Iris pigment epithelial cell (primary cell): ENCODE results near the gene MUSK.

Experiments used
- DNase-seq: peaks from one replicate; pipeline ENCODE4 v3.0.0-alpha.2; 2011; ENCODE audit warnings: low read depth

The MUSK gene

DNA sequence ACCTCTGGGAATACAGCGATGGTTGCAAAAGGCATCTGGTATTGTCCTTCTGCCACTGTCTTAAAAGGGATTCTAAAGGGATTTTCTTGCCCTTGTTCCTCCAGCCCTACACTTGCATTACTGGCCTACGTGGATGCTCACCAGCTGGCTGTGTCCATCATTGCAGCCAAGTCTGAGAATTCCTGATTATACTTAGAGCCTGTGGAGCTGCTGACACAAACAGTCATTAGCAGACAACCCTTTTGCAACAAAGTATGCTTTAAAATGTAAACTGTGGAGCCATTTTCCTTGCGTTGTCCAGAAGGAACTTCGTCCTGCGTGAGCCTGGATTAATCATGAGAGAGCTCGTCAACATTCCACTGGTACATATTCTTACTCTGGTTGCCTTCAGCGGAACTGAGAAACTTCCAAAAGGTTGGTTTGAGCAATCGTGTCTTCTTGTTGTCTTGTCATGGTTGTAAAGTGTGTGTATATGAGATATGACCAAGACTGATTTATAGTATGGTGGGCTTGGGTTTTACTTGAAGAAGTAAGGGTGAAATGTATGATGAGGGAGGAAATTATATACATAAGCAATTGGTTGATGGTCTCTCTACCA is at the start of gene MUSK:
MUSK (plus strand) TSS at position 222 of the 598 bp plus-strand sequence; CDS start at position 336, 114 bp downstream.
- no peak for DNase-seq

DNA sequence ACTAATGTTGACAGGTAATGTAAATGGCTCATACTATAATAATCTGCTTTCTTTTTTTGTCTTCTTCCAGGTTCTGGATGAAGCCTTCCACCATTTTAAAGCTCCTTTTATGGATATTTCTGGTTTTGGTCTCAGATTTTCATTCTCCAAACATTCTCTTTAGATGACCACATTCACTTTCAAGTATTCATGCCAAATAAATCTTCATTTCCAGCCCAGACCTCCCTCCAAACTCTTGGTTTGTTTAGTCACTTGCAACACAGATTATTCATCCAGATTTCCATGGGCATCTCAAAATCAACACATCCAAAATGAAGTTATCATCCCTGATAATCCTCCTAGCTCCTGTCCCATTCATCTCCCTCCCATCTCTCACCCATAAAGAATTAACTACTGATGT is 48.8 kb upstream of the MUSK start:
- DNase-seq: peak; percentile 39

DNA sequence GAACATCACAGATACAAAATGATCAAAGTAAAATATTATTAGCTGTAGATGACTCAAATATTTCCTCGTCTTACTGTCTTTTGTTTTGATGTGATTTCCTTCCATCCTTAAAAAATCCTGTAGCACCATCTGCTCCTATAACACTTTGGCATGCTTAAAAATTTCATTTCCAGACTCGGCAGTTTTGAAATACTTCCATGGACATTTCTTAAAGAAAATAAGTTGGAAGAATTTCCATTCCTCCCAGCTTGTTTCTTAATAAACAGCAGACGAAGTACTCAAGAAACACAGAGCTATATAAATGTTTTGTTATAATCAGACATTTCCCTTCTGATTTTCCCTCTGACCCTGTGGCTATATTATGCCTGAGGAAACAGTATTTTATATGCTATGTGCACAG is 47.9 kb upstream of the MUSK start:
- DNase-seq: no peak

DNA sequence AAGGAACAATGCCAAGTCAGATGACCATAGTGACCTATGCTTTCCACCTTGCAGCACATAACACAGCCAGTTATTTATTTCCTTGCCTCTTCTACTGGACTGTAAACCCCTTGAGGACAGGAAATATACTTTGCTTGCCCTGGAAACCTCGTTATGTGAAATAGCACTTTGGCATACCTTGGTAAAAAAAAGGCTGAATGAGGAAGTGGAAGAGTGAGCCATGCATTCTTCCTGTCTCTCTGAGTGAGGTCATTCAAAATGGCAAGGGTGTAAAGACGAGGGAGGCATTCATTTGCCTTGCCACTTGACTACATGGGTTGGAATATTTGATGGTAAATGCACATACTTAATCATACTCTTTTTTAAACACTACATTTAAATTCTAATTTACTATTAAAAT is 46.2 kb upstream of the MUSK start:
- DNase-seq: no peak

DNA sequence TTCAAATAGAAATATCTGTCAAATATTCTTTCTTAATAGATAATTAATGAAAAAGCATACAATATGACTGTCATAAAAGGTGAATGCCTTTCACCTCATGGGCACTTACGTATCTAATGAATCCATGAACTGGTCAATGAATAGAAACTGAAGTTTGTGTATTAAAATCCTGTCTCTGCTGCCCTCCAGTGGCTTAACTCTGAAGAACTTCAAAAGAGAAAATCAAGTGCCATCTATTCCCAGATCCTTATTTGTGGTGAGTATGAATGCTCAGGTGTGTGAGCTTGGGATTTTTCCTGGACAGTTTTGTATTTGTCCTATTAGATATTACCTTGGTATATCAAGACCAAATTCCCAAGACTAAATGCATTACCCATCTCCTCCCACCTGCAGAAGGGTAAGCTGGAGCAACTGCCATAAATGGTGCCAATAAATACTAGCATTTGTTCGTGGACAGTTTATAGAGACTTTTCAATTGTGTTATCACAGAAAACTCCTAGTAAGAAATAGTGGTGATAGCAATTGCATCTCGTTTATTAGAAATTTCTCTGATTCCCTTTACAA is 45.0 kb upstream of the MUSK start:
- DNase-seq: peak; percentile 63

DNA sequence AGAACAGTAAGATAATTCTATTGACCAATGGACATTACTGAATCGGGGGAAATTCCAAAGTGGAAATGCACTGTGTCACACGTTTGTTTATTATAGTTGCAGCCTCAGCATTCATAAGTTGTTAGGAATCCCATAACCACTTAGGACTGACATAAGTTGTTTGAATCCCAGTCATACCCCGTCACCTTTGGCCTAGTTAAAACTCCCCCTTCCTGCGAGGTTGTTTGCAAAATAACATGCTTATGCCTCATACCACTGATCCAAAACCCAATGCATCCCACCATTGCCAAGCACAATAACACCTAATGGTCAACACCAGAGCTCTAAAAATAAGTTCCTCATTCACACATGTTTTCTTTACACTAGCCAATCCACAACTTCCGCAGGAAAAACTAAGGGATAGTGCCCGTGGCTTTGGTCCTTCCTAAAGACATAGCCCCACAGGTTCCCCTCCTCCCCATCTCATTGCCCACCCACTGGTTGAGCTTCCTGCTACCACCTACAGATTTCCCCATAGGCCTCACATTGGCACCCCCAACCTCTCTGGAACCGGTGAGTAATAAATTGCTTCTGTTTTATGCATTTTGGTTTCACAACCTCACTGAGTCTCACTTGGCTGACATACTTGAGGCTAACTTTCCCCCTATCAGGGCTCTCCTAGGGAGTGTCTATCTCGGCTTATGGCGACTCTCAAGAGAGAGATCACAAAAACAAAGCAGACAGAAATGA is 42.3 kb upstream of the MUSK start:
- peak; percentile 96 for DNase-seq

DNA sequence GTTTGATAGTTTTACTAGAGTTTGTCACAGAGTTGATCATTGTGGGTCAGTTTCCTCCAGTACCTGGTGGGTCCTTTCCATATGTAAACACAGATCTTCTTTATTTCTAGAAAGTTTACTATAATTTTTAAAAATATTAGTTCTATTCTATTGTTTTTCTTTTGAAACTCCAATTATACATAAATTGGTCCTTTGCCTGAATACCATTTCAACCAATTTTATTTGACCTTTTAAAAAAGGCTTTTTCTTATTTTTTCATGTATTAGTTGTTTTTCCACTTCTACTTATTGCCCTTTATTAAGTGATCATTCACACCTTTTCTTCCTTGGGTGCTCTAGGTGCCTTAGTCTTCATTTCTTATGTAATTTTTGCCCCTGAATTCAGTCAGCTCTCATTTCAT is 33.0 kb upstream of the MUSK start:
- DNase-seq: no peak

DNA sequence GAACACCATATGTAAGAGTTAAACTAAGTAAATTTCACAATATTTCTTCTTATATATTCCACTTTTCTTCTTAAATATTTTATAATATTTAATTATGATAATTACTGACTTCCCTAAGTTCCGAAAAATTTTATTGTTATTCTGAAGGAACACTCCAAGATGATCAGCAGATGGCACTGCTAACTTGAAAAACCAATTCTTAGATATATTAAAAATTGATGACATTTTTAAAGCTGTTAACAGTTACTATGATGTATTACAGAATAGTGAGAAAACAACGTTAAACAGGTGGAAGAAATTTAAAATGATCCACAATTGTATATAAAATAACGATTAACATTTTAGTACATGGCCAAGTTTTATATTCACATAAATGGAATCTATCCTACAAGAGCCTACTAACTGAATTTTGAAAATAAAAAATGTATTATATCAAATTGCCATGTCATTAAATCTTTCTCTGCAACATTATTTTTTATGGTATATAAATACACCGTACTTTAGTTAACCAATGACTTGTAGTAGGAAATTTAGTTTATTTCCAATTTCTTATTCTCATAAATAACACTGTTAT is 30.1 kb upstream of the MUSK start:
- DNase-seq: peak; percentile 44

DNA sequence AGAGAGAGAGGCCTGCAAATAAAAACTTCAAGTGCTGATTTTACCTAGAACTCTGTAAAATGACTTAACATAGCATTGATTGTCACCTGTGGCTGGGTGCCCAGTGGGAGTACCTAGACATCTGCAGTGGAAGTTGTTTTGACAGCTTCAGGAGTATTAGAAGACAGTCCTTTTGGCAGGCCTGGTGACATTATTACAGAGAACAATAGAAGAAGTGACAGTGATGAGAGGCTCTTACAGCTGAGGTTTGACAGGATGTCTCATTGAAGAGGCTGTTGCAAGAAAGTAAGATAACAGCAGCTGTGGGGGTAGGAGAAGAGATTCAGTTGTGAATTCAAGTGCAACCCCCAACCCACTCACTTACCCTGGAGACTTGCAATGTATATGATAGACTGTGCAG is 27.9 kb upstream of the MUSK start:
- no peak for DNase-seq

DNA sequence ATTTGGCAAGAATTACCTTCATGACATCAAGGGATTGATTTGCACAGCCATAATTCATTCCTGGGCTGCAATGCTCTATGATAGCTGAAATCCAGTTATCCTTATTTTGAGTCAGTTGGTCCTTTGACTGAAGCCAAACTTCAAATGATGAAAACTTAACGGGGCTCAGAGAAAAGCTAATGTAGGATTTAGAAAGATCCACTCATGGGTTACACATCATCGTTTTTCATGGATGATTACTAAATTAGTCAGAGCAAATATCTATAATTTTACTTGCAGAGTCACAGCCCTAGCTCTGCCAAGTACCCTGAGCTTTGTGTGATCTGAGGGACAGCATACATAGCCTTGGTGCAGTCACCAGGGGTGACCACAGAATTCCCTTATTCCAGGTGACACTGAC is 27.3 kb upstream of the MUSK start:
- DNase-seq: no peak

DNA sequence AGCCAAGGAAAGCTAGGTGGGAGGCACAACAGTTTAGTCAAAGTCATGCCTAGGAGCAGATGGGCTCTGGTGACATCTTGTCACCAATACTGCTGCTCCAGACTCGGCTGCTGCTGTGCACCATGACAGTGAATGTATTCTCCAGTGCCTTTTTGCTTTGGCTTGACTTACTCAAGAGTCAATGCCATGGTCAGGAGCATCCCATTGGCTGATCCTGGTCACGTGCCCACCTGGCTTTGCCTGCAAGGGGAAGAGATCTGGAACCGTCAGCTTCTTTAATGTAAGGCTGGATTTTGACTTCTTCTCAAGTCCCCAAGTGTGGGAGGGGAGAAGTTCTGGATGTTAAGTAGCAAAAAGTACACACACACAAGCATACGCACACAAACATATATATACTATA is 19.9 kb upstream of the MUSK start:
- DNase-seq: no peak

DNA sequence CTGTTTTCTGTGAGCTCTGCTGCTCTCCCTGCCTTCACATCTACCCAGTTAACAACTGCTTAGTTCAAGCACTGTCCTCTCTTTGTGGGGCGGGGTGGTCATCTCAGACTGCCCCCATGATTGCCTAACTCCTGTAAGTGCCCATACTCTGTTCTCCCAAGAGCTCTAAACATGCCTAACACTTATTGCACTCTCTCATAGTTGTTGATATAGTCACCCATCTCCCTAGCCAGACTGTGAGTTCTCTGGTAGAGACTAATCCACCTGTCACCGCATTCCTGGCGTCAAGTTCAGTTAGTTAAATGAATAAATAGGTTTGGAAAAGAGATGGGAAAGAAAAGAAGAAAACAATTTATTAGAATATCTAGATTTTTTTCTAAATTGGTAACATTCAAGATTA is 18.3 kb upstream of the MUSK start:
- peak; percentile 89 for DNase-seq

DNA sequence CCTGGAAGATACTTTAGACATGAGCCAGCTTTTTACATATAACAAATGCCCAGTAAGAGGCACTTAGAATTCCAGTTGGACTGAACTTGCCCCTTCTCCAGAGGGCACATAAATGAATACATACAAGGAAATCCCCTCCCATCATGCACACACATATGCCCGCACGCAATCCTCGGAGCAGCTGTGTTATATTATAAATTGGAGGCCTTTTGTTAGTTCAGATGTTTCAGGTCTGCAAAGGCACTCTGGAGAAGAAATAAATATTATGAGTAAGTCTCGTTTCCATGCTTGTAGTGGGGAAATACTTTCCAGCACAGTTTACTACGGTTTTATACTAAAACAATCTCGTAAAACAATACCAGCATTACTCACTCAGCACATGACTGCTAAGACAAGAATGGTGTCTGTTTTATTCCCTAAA is 17.6 kb upstream of the MUSK start:
- DNase-seq: peak; percentile 94

DNA sequence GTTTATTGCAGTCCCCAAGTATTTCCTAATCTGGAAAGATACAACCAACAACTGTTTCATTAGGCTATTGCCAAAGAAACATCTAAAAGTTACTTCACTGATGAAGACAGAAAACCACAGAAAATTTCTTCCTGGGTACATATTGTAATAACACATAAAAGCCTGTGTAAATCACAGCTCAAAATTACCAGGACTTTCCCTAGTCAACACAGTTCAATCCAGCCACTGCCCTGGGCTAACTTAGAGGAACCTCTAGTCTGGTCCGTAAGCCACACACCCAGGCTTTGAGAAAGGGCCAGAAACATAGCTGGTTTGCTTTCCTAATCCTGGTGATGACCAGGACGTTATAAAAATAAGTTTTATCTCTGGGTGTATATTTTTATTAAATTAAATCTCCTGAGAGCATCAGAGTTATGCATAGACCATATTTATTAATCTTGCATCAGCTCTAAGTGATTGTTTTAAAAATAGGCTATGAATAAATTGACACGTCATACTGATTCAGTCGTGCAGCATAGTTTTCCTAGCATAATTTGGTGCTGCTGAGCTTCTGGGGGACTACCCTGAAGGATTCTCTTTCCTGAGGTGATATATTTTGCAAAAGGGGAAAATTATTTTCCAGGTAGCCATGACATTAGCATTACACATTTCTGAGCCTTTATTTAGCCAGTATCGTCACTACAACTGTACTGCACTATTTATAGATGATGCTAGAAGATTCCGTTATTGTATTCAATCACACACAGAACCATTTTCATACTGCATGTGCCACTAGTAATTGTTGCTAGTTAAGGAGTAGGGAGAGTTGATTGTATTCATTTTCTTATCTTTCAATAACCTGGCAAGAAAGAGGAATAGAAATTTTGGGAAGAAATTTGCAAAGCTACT is 12.6 kb upstream of the MUSK start:
- peak; percentile 87 for DNase-seq

DNA sequence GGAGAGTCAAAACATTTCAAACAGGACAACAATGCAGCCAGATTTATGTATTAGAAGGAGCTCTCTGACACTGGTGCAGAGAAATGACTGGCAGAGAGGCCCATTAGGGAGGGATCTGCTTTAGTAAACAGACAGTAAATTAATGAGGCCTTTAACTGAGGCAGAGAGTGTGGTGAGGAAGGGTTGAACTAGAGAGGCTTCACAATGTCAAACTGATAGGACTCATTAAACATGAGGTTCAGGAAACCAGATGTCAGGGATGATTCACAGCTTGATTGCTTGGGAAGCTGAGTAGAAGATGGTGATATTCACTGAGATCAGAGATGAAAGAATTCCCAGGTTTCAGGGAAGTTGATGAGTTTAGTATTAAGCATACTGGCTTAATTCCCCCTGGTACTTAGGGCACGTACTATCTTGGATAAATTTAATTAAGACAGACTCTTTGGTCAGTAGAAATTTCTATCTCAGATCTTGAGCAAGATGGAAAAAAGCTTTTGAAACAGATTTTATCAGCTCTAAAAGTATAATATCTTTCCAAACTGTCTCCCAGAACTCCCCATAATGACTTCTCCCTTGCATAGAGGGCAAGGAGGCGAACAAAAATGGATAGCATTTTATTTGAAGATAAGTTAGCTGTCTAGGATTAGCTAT is 8.6 kb upstream of the MUSK start:
- DNase-seq: peak; percentile 71

DNA sequence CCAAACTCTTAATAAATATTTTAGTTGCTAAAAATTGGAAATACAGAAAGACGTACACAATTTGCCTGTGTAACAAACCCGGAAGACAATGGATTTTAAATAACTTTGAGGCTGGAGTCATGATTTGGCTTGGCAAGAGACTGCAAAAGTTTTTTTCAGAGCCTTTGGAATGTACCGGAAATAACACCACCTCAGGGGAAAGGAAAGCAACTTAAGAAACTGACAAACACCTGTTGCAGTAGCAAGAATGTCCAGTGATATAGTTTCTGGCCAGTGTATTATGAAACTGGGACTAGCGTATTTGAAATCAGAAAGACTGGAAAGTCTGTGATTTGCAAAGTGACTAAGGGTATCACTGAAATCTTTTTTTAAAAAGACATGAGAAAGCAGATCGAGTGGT is 842 bp downstream of the MUSK start:
- DNase-seq: peak; percentile 48

DNA sequence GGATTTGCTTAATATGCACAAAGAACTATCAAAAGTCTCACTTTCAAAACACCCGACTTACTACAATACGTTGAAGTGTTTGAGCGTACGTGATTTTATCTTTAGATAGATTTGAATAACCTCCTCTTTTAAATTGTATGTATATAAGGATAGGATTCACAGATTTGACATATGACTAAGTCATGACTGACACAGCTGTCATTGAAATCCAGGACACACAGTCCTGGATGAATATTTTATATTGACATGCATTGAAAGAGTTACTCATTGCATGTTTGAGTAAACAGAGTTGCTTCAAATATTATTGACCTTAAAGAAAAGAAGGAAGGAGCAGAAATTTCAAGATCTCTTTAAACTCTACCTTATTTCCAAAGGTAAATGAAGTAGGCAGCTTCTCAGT is 3.3 kb downstream of the MUSK start:
- no peak for DNase-seq

DNA sequence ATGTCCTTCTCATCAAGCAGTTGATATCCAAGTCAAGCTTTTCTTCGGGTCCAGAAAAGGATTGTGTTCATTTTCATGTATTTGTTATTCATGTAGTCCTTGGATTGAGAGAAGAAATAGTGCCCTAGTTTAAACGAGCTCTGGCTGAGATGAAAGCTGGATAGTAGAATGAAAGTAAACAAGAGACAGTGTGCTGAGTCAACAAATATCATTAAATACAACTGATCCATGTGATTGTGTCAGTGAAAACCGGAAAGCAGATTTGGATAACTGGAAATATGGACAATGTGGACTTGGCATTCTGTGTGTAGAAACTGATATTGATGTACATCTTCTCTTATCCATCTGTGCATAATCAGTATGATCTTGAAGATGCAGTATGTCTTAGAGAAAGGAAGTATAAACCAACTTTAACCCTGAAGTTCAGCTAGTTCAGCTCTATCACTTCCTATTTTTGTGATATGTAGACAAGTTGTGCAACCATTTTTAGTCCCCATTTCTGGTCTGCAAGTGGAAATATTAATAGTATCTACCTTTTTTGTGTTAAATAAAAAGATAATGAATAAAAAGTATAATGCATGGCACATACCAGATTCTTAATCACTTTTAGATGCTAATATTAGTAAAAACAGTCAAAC is 4.4 kb downstream of the MUSK start:
- DNase-seq: no peak

DNA sequence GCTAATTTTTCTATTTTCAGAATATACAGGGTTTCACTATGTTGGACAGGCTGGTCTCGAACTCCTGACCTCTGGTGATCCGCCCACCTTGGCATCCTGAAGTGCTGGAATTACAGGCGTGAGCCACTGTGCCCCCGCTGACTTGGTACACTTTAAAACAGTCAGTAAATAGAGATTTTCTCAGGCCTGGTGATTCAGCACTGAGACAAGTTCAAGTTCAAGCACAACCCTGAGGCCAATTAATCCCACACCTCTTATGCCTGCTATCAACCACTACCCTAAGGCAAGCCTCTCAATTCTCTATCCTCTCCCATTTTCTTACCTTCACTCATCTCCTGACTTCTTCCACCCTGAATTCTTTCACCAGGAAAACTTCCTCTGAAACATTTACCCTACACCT is 18.9 kb downstream of the MUSK start:
- no peak for DNase-seq

DNA sequence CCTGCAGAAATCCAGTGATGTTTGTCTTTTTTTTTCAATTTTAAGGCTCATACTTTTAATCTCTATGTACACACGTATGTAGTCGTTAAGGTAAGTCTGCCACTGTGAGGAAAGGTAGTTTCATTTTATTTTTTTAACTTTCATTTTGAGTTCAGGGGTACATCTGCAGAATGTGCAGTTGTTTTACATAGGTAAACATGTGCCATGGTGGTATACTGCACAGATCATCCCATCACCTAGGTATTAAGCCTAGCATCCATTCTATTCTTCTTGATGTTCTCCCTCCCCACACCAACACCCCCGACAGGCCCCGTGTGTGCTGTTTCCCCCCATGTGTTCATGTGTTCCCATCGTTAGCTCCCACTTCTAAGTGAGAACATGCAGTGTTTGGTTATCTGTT is 19.7 kb downstream of the MUSK start:
- DNase-seq: no peak

DNA sequence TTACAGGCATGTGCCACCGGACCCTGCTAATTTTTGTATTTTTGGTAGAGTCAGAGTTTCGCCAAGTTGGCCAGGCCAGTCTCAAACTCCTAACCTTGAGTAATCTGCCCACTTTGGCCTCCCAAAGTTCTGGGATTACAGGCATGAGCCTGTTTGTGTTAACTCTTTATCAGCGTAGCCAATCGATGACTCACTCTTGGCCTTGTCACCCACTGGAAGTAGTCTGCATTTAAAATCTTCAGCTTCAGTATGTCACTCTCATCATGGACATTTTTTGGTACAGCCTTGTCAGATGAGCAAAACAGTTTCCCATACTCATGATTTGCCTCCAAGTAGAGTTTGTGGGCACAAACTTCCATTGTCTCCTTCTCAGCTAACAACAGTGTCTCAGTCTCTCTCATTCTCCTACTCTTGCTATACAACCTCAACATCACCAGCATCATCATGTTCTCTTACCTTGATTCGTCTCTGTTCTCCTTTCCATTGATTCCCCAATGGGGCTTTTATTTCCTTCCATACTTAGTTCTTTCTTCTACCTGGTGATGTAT is 22.5 kb downstream of the MUSK start:
- peak; percentile 38 for DNase-seq
